Measurements from ENCODE around the gene PLXNB2.
A peak's percentile ranks its signal among the peaks of the same experiment; 100 is the strongest.

DNA sequence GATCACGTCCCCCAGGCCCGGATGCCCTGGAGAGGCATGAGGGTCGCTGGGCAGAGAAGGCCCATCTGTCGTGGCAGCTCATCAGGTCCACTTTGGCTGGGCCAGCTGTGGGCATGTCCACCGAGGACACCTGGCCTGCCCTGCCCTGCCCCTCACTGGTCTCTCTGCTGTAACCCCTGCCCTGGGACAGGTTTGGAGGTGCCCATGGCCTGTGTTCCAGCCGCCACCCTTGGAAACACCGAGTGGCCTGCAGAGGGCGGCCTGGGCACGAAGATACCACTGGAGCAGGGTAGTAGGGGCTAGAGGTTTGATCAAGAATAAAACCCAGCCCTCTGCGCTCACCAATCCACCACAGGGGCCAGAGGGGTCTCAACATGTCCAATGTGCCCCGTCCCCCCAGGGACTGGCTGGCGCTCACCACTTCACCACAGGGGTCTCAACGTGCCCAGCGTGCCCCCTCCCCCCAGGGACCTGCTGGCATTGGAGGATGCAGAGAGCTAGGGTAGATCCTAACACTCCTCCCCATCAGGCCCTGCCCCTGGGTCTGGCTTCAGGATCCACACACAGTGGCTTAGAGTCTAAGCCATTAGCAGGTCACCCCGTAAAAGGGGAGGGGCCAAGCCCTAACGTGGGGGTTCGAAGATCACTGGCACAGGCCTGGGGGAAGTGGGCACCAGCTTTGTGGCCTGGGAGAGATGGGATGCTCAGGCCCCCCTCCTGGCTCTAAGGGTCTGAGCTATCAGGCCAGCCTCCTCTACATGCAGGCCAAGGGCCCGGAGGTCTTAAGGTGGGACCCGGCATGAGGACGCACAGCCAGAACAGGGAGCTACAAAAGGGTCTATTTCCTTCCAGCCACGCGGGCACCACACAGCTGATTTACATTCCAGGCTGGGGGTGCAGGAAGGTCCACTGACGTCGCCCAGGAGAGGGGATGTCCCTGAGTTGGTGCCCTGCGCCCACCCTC, 55.1 kb downstream of the PLXNB2 start:
- TF ChIP-seq, protein P1, sequence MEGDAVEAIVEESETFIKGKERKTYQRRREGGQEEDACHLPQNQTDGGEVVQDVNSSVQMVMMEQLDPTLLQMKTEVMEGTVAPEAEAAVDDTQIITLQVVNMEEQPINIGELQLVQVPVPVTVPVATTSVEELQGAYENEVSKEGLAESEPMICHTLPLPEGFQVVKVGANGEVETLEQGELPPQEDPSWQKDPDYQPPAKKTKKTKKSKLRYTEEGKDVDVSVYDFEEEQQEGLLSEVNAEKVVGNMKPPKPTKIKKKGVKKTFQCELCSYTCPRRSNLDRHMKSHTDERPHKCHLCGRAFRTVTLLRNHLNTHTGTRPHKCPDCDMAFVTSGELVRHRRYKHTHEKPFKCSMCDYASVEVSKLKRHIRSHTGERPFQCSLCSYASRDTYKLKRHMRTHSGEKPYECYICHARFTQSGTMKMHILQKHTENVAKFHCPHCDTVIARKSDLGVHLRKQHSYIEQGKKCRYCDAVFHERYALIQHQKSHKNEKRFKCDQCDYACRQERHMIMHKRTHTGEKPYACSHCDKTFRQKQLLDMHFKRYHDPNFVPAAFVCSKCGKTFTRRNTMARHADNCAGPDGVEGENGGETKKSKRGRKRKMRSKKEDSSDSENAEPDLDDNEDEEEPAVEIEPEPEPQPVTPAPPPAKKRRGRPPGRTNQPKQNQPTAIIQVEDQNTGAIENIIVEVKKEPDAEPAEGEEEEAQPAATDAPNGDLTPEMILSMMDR (conservative IDR thresholded peaks at IDR 0.05; ENCODE audit: low read depth, low read length): peak; percentile 77
- TF ChIP-seq EZH2 (IDR thresholded peaks at IDR 0.05; ENCODE audit: borderline replicate concordance, low read depth, low read length, poor library complexity, severe bottlenecking): no peak

Measured in A673 (cell line).